HFF-Myc (cell line): Measurements from ENCODE around the gene HSPB2.

Experiments
- DNase-seq: peaks from one replicate; pipeline ENCODE4 v3.0.0-alpha.2; 2011; ENCODE audit warnings: low read depth; ENCODE audit errors: extremely low read depth
- H3K4me3 ChIP-seq: replicated peaks from 2 replicates; pipeline ENCODE4 v1.5.1; 2011; ENCODE audit warnings: low read depth, mild to moderate bottlenecking, control low read depth, low read length
- TF ChIP-seq, protein P1 (sequence below): IDR thresholded peaks from 2 replicates; pipeline ENCODE4 v1.5.1; 2012; ENCODE audit warnings: mild to moderate bottlenecking, low read depth, low read length, control low read depth; ENCODE audit errors: missing control alignments

HSPB2 gene

DNA sequence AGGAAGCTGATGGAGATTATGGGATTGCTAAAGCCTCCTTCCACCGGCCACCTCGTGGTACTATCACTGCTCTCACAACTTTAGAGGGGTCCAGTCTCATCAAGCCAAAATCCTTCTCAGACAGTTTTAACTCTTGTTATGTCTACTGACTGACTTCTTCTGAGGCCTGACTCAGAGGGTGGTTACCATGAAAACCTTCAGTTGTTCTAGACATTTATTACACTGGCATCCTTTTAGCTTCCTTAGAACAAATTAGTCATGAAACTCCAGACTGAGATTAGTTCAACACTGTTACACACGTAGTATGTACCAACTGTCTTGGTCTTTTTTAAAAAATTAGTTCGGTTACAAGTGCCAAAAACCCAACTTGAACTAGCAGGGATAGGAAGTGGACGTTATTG lies 32.1 kb downstream of the HSPB2 start:
- H3K4me3 ChIP-seq, result no peak overlapping the region
- TF ChIP-seq, protein P1, sequence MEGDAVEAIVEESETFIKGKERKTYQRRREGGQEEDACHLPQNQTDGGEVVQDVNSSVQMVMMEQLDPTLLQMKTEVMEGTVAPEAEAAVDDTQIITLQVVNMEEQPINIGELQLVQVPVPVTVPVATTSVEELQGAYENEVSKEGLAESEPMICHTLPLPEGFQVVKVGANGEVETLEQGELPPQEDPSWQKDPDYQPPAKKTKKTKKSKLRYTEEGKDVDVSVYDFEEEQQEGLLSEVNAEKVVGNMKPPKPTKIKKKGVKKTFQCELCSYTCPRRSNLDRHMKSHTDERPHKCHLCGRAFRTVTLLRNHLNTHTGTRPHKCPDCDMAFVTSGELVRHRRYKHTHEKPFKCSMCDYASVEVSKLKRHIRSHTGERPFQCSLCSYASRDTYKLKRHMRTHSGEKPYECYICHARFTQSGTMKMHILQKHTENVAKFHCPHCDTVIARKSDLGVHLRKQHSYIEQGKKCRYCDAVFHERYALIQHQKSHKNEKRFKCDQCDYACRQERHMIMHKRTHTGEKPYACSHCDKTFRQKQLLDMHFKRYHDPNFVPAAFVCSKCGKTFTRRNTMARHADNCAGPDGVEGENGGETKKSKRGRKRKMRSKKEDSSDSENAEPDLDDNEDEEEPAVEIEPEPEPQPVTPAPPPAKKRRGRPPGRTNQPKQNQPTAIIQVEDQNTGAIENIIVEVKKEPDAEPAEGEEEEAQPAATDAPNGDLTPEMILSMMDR, result no peak
- no peak for DNase-seq

DNA sequence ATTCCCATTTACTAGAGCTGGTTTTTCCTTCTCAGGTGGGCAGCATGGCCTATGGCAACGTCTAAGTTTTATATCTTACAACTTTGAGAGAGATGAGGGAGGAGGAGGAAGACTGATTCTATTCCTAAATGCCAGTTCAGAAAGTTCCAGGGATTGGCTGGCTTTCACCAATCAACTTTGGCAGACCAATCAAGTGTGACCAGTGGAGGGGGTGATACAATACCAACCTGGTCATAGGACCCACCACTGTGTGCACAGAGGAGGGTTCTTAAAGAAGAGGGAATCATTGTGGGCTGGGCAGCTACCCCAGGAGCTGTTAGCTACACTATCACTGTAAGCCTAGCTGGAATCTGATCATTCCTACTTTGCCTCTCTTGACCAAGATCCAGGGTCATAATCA lies 32.7 kb downstream of the HSPB2 start:
- DNase-seq, result no peak
- H3K4me3 ChIP-seq, result no peak overlapping the region
- TF ChIP-seq, protein P1, result no peak

DNA sequence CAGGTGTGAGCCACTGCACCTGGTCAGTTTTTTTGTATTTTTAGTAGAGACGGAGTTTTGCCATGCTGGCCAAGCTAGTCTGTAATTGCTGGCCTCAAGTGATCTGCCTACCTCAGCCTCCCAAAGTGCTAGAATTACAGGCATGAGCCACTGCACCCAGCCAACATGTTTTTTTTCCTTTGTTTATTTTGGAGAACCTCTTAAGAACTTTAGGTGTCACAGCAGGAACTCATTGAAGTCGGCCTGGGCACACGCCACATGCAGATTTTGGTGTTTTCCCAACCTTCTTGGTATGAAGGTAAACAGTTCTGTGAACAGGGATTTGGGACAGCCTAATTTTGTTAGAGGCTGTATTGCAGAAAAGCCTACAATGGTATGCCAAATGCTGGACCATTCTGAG lies 34.0 kb downstream of the HSPB2 start:
- H3K4me3 ChIP-seq, result no peak overlapping the region
- DNase-seq, result no peak
- TF ChIP-seq, protein P1, result no peak

GRCh38 chr11:111947143-111947542 lies 34.6 kb downstream of the HSPB2 start:
- DNase-seq, result no peak
- TF ChIP-seq, protein P1, result no peak
- no peak overlapping the region for H3K4me3 ChIP-seq

- no peak overlapping the region for H3K4me3 ChIP-seq
- DNase-seq, result no peak
- TF ChIP-seq, protein P1, result no peak
Measured at GRCh38 chr11:111949519-111950426, 37.2 kb downstream of the HSPB2 start.

DNA sequence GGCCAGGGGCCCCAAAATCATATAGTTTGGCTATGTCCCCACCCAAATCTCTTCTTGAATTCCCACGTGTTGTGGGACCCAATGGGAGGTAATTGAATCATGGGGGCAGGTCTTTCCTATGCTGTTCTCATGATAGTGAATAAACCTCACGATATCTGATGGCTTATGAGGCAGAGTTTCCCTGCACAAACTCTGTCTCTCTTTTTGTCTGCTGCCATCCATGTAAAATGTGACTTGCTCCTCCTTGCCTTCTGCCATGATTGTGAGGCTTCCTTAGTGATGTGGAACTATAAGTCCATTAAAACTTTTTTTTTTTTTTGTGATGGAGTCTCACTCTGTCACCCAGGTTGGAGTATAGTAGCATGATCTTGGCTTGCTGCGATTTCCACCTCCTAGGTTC lies 39.0 kb downstream of the HSPB2 start:
- DNase-seq, result no peak
- H3K4me3 ChIP-seq, result no peak overlapping the region
- TF ChIP-seq, protein P1, result no peak
